A673 (cell line): Measurements from ENCODE around the gene CCDC116.

Source experiments
- EZH2 ChIP-seq: fragments of 200-600 bp; sonication (generic); IDR thresholded peaks from 2 replicates; pipeline ENCODE4 v1.6.1; 2017; ENCODE audit warnings: borderline replicate concordance, low read depth, mild to moderate bottlenecking, mixed read lengths, antibody characterized with exemption, low read length; ENCODE audit not compliant: poor library complexity, severe bottlenecking
- TF ChIP-seq, protein P1 (sequence below): fragments of 300-800, 200-600 bp; sonication (generic); conservative IDR thresholded peaks from 2 replicates; pipeline ENCODE4 v1.5.1; 2017; ENCODE audit warnings: low read depth, mild to moderate bottlenecking, antibody characterized with exemption, low read length, moderate library complexity, mixed read lengths

DNA sequence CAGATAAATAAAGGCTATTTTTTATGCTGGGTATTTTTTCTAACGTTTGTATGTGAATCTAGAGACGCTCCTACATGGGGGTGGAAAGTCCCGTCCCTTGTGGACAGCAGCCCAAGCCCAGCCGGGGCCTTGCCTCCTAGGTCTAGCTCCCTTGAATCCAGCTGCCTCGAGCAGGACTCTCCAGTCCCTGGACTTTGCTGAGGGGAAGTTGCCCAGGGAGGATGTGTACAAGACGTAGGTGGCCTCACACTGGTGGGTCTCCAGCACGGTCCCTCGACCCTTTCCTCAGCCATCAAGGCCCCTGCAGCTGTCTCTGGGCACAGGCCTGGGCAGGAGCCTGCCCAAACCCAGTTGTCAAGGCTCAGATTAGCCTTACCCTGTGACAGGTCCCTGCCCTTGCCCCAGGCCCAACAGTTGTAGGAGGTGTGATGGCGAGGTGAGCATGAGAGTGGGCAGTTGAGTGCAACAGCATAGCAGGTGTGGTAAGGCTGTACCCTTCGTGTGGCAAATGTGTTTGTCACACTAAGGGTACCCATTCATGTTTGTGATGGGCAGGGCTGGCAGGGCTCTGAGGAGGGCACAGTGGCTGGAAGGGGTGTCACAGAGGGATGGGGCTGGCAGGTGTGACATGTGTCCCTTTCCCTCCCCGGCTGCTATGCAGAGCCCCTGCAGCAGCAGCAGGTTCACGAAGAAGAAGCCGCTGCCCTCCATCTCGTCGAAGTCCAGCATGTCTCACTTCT, 3.4 kb downstream of the CCDC116 start:
- TF ChIP-seq, protein P1, sequence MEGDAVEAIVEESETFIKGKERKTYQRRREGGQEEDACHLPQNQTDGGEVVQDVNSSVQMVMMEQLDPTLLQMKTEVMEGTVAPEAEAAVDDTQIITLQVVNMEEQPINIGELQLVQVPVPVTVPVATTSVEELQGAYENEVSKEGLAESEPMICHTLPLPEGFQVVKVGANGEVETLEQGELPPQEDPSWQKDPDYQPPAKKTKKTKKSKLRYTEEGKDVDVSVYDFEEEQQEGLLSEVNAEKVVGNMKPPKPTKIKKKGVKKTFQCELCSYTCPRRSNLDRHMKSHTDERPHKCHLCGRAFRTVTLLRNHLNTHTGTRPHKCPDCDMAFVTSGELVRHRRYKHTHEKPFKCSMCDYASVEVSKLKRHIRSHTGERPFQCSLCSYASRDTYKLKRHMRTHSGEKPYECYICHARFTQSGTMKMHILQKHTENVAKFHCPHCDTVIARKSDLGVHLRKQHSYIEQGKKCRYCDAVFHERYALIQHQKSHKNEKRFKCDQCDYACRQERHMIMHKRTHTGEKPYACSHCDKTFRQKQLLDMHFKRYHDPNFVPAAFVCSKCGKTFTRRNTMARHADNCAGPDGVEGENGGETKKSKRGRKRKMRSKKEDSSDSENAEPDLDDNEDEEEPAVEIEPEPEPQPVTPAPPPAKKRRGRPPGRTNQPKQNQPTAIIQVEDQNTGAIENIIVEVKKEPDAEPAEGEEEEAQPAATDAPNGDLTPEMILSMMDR: no peak
- no peak for TF ChIP-seq EZH2
